Osteoblast (primary cell): ENCODE data around the gene SLC45A1. TPM values are rescaled to one million over a fixed set of nuclear protein-coding genes. Genes with fewer than 3 reads are reported as not detected.

Experiments used
- DNase-seq: peaks from one replicate; pipeline ENCODE4 v3.0.0; 2011; ENCODE audit warnings: low spot score, mixed read lengths; ENCODE audit not compliant: insufficient read length; ENCODE audit errors: missing footprints
- H2AFZ ChIP-seq: 2 replicates; pipeline ENCODE4 v1.6.0; 2011; ENCODE audit warnings: mild to moderate bottlenecking, low read length
- H3K27ac ChIP-seq: 2 replicates; pipeline ENCODE4 v1.5.1; 2011; ENCODE audit warnings: mild to moderate bottlenecking, low read depth, low read length, moderate library complexity
- H3K27me3 ChIP-seq: 2 replicates; pipeline ENCODE4 v1.6.0; 2012; ENCODE audit warnings: mild to moderate bottlenecking, control low read depth, inconsistent platforms, low read length, moderate library complexity; ENCODE audit not compliant: insufficient read depth
- H3K36me3 ChIP-seq: 2 replicates; pipeline ENCODE4 v1.5.1; 2011; ENCODE audit warnings: mild to moderate bottlenecking, low read length, control low read depth, moderate library complexity; ENCODE audit not compliant: insufficient read depth
- H3K4me1 ChIP-seq: 2 replicates; pipeline ENCODE4 v1.5.1; 2011; ENCODE audit warnings: mild to moderate bottlenecking, low read length, control low read depth, moderate library complexity; ENCODE audit not compliant: insufficient read depth
- H3K4me2 ChIP-seq: 2 replicates; pipeline ENCODE4 v1.6.0; 2011; ENCODE audit warnings: mild to moderate bottlenecking, low read length; ENCODE audit not compliant: insufficient read depth
- H3K4me3 ChIP-seq: fragments of 200-600 bp; sonication (generic); 3 replicates; pipeline ENCODE4 v1.5.1; 2012; ENCODE audit warnings: mild to moderate bottlenecking, low read length, inconsistent platforms; ENCODE audit not compliant: insufficient read depth
- H3K79me2 ChIP-seq: 2 replicates; pipeline ENCODE4 v1.6.0; 2012; ENCODE audit warnings: mild to moderate bottlenecking, low read length, control low read depth, inconsistent platforms; ENCODE audit not compliant: insufficient read depth
- H3K9me3 ChIP-seq: 2 replicates; pipeline ENCODE4 v1.5.1; 2011; ENCODE audit warnings: low read depth, low read length, control low read depth
- H4K20me1 ChIP-seq: 2 replicates; pipeline ENCODE4 v1.6.0; 2012; ENCODE audit warnings: mild to moderate bottlenecking, low read length, control low read depth; ENCODE audit not compliant: insufficient read depth
- total RNA-seq: library from RNA; depleted of rRNA; stranded (reverse); fragments of >200 nt; gene quantifications from 2 replicates; pipeline ENCODE4 v1.2.3, GENCODE V29; 2012
- TF ChIP-seq, protein P1 (sequence below): IDR thresholded peaks from 2 replicates; pipeline ENCODE4 v1.5.1; 2011; ENCODE audit warnings: mild to moderate bottlenecking, low read depth, low read length, moderate library complexity; ENCODE audit errors: extremely low read depth

SLC45A1 gene
- total RNA-seq, 1 donor, result 1.8 TPM

DNA sequence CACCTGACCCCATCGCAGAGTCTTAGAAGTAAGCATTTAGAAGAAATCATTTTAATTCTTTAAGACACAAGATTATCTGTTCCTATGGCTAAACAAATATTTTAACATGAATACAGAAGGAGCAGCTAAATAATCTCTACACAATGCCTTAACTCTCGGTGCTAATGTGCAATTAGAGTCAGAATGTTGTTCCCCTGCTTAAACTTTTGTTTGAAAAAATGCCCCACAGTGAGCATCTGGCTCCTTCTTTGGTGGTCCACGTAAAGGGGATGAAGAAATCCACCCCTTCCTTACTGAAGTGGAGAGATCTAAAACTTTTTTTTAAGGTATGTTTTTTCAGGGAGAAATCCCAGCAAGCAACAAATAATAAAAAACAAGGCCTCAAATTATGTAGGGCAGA, 55.2 kb downstream of the SLC45A1 start:
- Histone ChIP-seq H3K79me2 (peaks cover 84% of the 10 kb centered on the region), H3K27ac (peak overlapping the region; percentile 89), H2AFZ (no peak overlapping the region), H3K4me2 (peak overlapping the region; percentile 58), H3K27me3 (no peaks in the 10 kb centered on the region), H4K20me1 (peaks cover 22% of the 10 kb centered on the region), H3K9me3 (no peaks in the 10 kb centered on the region), H3K36me3 (peaks cover 9% of the 10 kb centered on the region), H3K4me3 (no peak overlapping the region), H3K4me1 (peaks cover 51% of the 10 kb centered on the region)
- TF ChIP-seq, protein P1, sequence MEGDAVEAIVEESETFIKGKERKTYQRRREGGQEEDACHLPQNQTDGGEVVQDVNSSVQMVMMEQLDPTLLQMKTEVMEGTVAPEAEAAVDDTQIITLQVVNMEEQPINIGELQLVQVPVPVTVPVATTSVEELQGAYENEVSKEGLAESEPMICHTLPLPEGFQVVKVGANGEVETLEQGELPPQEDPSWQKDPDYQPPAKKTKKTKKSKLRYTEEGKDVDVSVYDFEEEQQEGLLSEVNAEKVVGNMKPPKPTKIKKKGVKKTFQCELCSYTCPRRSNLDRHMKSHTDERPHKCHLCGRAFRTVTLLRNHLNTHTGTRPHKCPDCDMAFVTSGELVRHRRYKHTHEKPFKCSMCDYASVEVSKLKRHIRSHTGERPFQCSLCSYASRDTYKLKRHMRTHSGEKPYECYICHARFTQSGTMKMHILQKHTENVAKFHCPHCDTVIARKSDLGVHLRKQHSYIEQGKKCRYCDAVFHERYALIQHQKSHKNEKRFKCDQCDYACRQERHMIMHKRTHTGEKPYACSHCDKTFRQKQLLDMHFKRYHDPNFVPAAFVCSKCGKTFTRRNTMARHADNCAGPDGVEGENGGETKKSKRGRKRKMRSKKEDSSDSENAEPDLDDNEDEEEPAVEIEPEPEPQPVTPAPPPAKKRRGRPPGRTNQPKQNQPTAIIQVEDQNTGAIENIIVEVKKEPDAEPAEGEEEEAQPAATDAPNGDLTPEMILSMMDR, result no peak
- DNase-seq, result no peak

DNA sequence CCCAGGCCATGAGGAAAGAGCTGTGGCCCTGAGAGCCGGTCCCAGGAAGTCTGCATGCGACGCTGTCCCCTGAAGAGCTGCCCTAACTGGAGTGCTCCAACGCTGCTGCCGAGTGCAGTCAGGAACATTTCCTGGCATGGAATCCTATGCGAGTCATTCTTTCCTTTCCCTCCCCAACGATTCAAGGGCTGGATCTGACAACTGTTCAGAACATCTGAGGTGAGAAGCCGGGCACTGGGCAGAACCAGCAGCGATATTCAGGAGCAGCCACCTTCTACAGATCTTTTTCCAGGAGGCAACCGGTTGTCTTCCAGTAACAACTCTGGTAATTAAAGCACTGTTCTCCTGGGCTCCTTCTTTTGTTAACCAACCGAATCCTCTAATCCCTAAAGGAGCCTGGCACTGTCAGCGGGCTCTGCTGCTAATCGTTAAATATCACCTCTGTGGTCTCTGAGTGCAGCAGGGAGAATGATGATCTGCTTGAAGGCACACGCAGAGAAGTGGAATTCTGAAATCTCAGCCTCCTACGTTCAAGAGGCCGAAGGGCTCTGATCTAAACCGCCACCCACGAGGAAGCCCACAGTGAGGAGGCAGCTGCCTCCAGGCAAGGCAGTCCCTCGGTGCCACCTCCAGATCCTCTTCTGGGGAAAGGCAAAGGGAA, 55.8 kb downstream of the SLC45A1 start:
- Histone ChIP-seq H3K9me3 (no peaks in the 10 kb centered on the region), H3K4me3 (no peak overlapping the region), H3K36me3 (peaks cover 9% of the 10 kb centered on the region), H4K20me1 (peaks cover 22% of the 10 kb centered on the region), H3K79me2 (peaks cover 86% of the 10 kb centered on the region), H3K27ac (peak overlapping the region; percentile 89), H2AFZ (no peak overlapping the region), H3K27me3 (no peaks in the 10 kb centered on the region), H3K4me2 (peak overlapping the region; percentile 58), H3K4me1 (peaks cover 51% of the 10 kb centered on the region)
- peak; percentile 91 for DNase-seq
- TF ChIP-seq, protein P1, result no peak

DNA sequence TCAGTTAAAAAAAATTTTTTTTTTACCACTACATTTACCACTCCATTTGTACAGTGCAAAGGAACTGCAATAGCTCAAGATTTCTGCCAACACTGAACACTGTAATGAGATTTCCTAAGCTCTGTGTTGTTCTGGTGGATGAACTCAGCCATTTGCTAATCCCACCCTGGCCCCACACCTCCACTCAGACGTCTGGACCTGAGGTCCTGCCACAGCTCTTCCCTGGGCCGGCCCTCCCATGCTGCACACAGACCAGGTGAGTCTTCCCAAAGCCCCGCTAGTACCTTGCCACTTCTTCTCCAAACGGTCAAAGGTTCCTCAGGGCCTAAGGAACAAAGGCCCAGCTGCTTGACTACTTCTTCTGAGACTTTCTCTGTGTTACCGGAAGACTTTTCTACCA, 56.4 kb downstream of the SLC45A1 start:
- Histone ChIP-seq H3K27ac (peak overlapping the region; percentile 89), H3K27me3 (no peaks in the 10 kb centered on the region), H3K4me3 (no peak overlapping the region), H2AFZ (no peak overlapping the region), H3K9me3 (no peaks in the 10 kb centered on the region), H3K79me2 (peaks cover 86% of the 10 kb centered on the region), H3K4me2 (peak overlapping the region; percentile 58), H3K36me3 (peaks cover 9% of the 10 kb centered on the region), H4K20me1 (peaks cover 22% of the 10 kb centered on the region), H3K4me1 (peaks cover 51% of the 10 kb centered on the region)
- no peak for DNase-seq
- TF ChIP-seq, protein P1, result no peak

DNA sequence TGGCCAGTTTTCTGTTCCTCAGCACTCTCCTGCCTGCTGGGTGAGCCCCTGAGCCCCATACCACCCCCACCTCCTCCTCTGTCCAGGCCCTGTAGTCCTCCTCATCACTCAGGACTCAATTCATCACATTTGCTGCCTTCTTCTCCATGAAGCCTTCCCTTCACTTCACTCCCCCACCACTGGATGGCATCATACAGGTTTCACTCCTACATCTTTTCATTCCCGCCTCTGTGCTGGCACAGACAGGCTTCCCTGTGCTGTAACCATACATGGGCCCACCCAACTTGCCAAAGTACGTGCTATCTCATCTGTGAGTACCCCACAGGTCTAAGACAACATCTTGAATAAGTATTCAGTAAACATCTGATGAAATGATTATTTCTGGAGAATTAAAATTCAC, 56.9 kb downstream of the SLC45A1 start:
- H4K20me1 ChIP-seq, result peaks cover 22% of the 10 kb centered on the region
- peaks cover 88% of the 10 kb centered on the region for H3K79me2 ChIP-seq
- H2AFZ ChIP-seq, result no peak overlapping the region
- no peaks in the 10 kb centered on the region for H3K27me3 ChIP-seq
- no peak overlapping the region for H3K4me3 ChIP-seq
- H3K9me3 ChIP-seq, result no peaks in the 10 kb centered on the region
- no peak for DNase-seq
- peaks cover 13% of the 10 kb centered on the region for H3K36me3 ChIP-seq
- TF ChIP-seq, protein P1, result peak; percentile 69
- peak overlapping the region; percentile 89 for H3K27ac ChIP-seq
- peaks cover 51% of the 10 kb centered on the region for H3K4me1 ChIP-seq
- no peak overlapping the region for H3K4me2 ChIP-seq
